Caki2 (cell line): Measurements from ENCODE around the gene MST1R. TPM values are rescaled to one million over a fixed set of nuclear protein-coding genes. Genes with fewer than 3 reads are reported as not detected.
"Not testable (repeated sequence)": the region's sequence is repeated elsewhere in the genome, so short reads cannot be mapped to it uniquely, and the experiment has no call there.

Experiments used
- DNase-seq: peaks from one replicate; pipeline ENCODE4 v3.0.0-alpha.2; 2015; ENCODE audit warnings: low read depth
- in situ Hi-C: cut with HindIII; loops from 2 replicates; pipeline ENCODE4 v1.10.0; 2016; ENCODE audit warnings: low sequenced_read_pairs, low pct_unique_long_range_greater_than_20kb, mixed read lengths
- total RNA-seq: library from RNA; depleted of rRNA; stranded (reverse); fragments of >200 nt; shearing (Covaris generic); gene quantifications from 2 replicates; pipeline ENCODE4 v1.2.3, GENCODE V29; 2014; ENCODE audit warnings: low replicate concordance; rRNA removed

The MST1R gene
- total RNA-seq: not detected in 2 replicates

GRCh38 chr3:49903451-49904424 is at the start of gene MST1R:
Gene MST1R, minus strand, starts transcription at chr3:49903873. Its CDS starts 264 bp downstream, at chr3:49903609.
- DNase-seq: no peak
- in situ Hi-C loops: no loop called here

GRCh38 chr3:49952924-49953323 is 49.3 kb upstream of the MST1R start:
- DNase-seq: no peak
- in situ Hi-C loops: no loop called here

GRCh38 chr3:49942651-49943050 is 39.0 kb upstream of the MST1R start:
- DNase-seq: peak; percentile 29
- in situ Hi-C loops: no loop called here

GRCh38 chr3:49940667-49941249 is 37.1 kb upstream of the MST1R start:
- DNase-seq: no peak

GRCh38 chr3:49939858-49940666 is 36.4 kb upstream of the MST1R start, which contains the start of gene RBM6:
Gene RBM6, plus strand, starts transcription at chr3:49940150. Its CDS starts 22,492 bp downstream, at chr3:49962642.
- peak; percentile 96 for DNase-seq
- in situ Hi-C loops: no loop called here

More at GRCh38 chr3:49940667-49941249, 37.1 kb upstream of the MST1R start:
- in situ Hi-C loops: no loop called here

- DNase-seq: no peak
- in situ Hi-C loops: no loop called here
These were observed 33.4 kb upstream of the MST1R start for GRCh38 chr3:49937090-49937489.

- in situ Hi-C loops, DNase-seq: not testable (repeated sequence)
These were observed 28.6 kb upstream of the MST1R start for GRCh38 chr3:49932281-49932680.

- in situ Hi-C loops: no loop called here
- DNase-seq: peak; percentile 70
These were observed 27.2 kb upstream of the MST1R start for GRCh38 chr3:49930922-49931321.

- in situ Hi-C loops: no loop called here
- no peak for DNase-seq
These were observed 26.6 kb upstream of the MST1R start for GRCh38 chr3:49930168-49930690.

GRCh38 chr3:49929291-49930167 is 25.9 kb upstream of the MST1R start, which contains the start of gene MON1A:
Gene MON1A, minus strand, starts transcription at chr3:49929811. Its CDS starts 16,465 bp downstream, at chr3:49913346.
- in situ Hi-C loops: no loop called here
- peak; percentile 80 for DNase-seq

GRCh38 chr3:49928481-49929017 is 24.9 kb upstream of the MST1R start:
- in situ Hi-C loops: no loop called here

GRCh38 chr3:49927798-49928197 is 24.1 kb upstream of the MST1R start:
- peak; percentile 56 for DNase-seq

More at GRCh38 chr3:49928481-49929017, 24.9 kb upstream of the MST1R start:
- no peak for DNase-seq

GRCh38 chr3:49926117-49926728 is 22.6 kb upstream of the MST1R start:
- in situ Hi-C loops: no loop called here
- DNase-seq: no peak

More at GRCh38 chr3:49927798-49928197, 24.1 kb upstream of the MST1R start:
- in situ Hi-C loops: no loop called here

- in situ Hi-C loops: no loop called here
- no peak for DNase-seq
These were observed 21.8 kb upstream of the MST1R start for GRCh38 chr3:49925485-49925884.

- in situ Hi-C loops: no loop called here
These were observed 21.0 kb upstream of the MST1R start for GRCh38 chr3:49924683-49925082.

GRCh38 chr3:49917806-49918590 is 14.3 kb upstream of the MST1R start:
- DNase-seq, in situ Hi-C loops: not testable (repeated sequence)

More at GRCh38 chr3:49924683-49925082, 21.0 kb upstream of the MST1R start:
- DNase-seq: peak; percentile 32
